ENCODE results near the gene CD46.

CD46 gene

GRCh38 chr1:207804721-207805468, 53.0 kb downstream of the CD46 start:
- TF ChIP-seq TAF1 (IDR thresholded peaks at IDR 0.05; ENCODE audit: borderline replicate concordance, insufficient read depth, low read length) (no peak), POLR2AphosphoS5 (IDR thresholded peaks at IDR 0.05; ENCODE audit: low read depth, low read length) (no peak), SIN3A (IDR thresholded peaks at IDR 0.05; ENCODE audit: borderline replicate concordance, insufficient read depth, low read length) (no peak), REST (IDR thresholded peaks at IDR 0.05; ENCODE audit: insufficient read depth in 1 of 2, low read depth in 2 of 2, low read length in 2 of 2) (no peak), FOXP2 (optimal IDR thresholded peaks at IDR 0.05; ENCODE audit: borderline replicate concordance, extremely low read depth, extremely low read length, insufficient read depth) (no peak)

GRCh38 chr1:207805841-207806421, 54.1 kb downstream of the CD46 start:
- TF ChIP-seq REST (IDR thresholded peaks at IDR 0.05; ENCODE audit: insufficient read depth in 1 of 2, low read depth in 2 of 2, low read length in 2 of 2) (no peak), TAF1 (IDR thresholded peaks at IDR 0.05; ENCODE audit: borderline replicate concordance, insufficient read depth, low read length) (no peak), POLR2AphosphoS5 (IDR thresholded peaks at IDR 0.05; ENCODE audit: low read depth, low read length) (no peak), SIN3A (IDR thresholded peaks at IDR 0.05; ENCODE audit: borderline replicate concordance, insufficient read depth, low read length) (no peak), FOXP2 (optimal IDR thresholded peaks at IDR 0.05; ENCODE audit: borderline replicate concordance, extremely low read depth, extremely low read length, insufficient read depth) (no peak)

GRCh38 chr1:207806531-207807325, 54.9 kb downstream of the CD46 start:
- no peak for TF ChIP-seq SIN3A (IDR thresholded peaks at IDR 0.05; ENCODE audit: borderline replicate concordance, insufficient read depth, low read length)

GRCh38 chr1:207807326-207807689, 55.5 kb downstream of the CD46 start:
- TF ChIP-seq TAF1 (IDR thresholded peaks at IDR 0.05; ENCODE audit: borderline replicate concordance, insufficient read depth, low read length) = no peak
- TF ChIP-seq FOXP2 (optimal IDR thresholded peaks at IDR 0.05; ENCODE audit: borderline replicate concordance, extremely low read depth, extremely low read length, insufficient read depth) = no peak
- no peak for TF ChIP-seq POLR2AphosphoS5 (IDR thresholded peaks at IDR 0.05; ENCODE audit: low read depth, low read length)
- no peak for TF ChIP-seq SIN3A (IDR thresholded peaks at IDR 0.05; ENCODE audit: borderline replicate concordance, insufficient read depth, low read length)
- TF ChIP-seq REST (IDR thresholded peaks at IDR 0.05; ENCODE audit: insufficient read depth in 1 of 2, low read depth in 2 of 2, low read length in 2 of 2) = no peak

- TF ChIP-seq TAF1 (IDR thresholded peaks at IDR 0.05; ENCODE audit: borderline replicate concordance, insufficient read depth, low read length) (no peak), REST (IDR thresholded peaks at IDR 0.05; ENCODE audit: insufficient read depth in 1 of 2, low read depth in 2 of 2, low read length in 2 of 2) (no peak), SIN3A (IDR thresholded peaks at IDR 0.05; ENCODE audit: borderline replicate concordance, insufficient read depth, low read length) (no peak), POLR2AphosphoS5 (IDR thresholded peaks at IDR 0.05; ENCODE audit: low read depth, low read length) (no peak)
Observed at GRCh38 chr1:207807690-207808321, 56.0 kb downstream of the CD46 start.
